ENCODE measurements around the gene ELP4.

DNA sequence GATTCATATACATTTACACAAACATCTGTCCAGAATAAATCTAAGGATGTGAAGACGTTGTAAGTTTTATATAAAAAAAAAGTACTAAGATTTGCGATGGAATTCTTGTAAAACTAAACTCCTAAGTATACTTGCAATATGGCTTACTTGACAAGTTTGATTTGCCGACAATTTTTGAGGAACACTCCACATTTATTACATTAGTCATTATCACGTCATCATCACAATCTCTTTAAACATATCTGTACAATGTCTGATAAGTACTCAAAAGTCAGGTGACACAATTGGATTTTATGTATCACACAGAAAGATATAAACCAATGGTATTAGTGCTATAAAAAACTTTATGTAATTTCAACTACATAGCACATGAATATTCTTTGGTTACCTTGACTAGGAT is 30.5 kb upstream of the ELP4 start:
- TF ChIP-seq, protein P1, sequence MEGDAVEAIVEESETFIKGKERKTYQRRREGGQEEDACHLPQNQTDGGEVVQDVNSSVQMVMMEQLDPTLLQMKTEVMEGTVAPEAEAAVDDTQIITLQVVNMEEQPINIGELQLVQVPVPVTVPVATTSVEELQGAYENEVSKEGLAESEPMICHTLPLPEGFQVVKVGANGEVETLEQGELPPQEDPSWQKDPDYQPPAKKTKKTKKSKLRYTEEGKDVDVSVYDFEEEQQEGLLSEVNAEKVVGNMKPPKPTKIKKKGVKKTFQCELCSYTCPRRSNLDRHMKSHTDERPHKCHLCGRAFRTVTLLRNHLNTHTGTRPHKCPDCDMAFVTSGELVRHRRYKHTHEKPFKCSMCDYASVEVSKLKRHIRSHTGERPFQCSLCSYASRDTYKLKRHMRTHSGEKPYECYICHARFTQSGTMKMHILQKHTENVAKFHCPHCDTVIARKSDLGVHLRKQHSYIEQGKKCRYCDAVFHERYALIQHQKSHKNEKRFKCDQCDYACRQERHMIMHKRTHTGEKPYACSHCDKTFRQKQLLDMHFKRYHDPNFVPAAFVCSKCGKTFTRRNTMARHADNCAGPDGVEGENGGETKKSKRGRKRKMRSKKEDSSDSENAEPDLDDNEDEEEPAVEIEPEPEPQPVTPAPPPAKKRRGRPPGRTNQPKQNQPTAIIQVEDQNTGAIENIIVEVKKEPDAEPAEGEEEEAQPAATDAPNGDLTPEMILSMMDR (IDR thresholded peaks at IDR 0.05), result no peak
- no peak for TF ChIP-seq POLR2A (IDR thresholded peaks at IDR 0.05)
